Endothelial cell of umbilical vein (primary cell): ENCODE data around the gene RAC2. TPM values are rescaled to one million over a fixed set of nuclear protein-coding genes. Genes with fewer than 3 reads are reported as not detected.
A peak's percentile ranks its signal among the peaks of the same experiment; 100 is the strongest.

Source experiments
- BruUV-seq: library from RNA; stranded (reverse); fragments of 400-500 nt; replicated peaks from 2 replicates; lab custom pipeline; 2021; lab: Mats Ljungman, UMichigan
- CTCF ChIA-PET: fragments of 300-600, 350-600 bp; sonication (Branson Sonifier 250); formaldehyde crosslinking; loops from one replicate; lab custom pipeline; 2021; ENCODE audit warnings: antibody characterized with exemption, inconsistent platforms; lab: Charles Lee
- POLR2A ChIA-PET: fragments of 300-600, 350-600 bp; sonication (Branson Sonifier 250); formaldehyde crosslinking; loops from one replicate; lab custom pipeline; 2021; ENCODE audit warnings: antibody characterized with exemption, inconsistent platforms; lab: Charles Lee
- DNase-seq: peaks from one replicate; pipeline ENCODE4 v3.0.0-alpha.2; 2011; ENCODE audit warnings: low read depth, low spot score
- FAIRE-seq: peaks from 2 replicates; lab custom pipeline; 2011; peaks lifted over from hg19 to GRCh38; lab: Jason Lieb, UNC
- H2AFZ ChIP-seq: 2 replicates; pipeline ENCODE4 v1.6.0; 2012; ENCODE audit warnings: low read depth, low read length, control low read depth, inconsistent platforms
- H3K27ac ChIP-seq: 2 replicates; pipeline ENCODE4 v1.5.1; 2011; ENCODE audit warnings: low read depth, mild to moderate bottlenecking, control low read depth, low read length, moderate library complexity; ENCODE audit not compliant: insufficient read depth
- H3K27me3 ChIP-seq, 2 experiments: 2 replicates each; pipeline versions ENCODE4 v1.6.0 to v1.6.1; 2011; ENCODE audit warnings: low read length in 2 of 2, mixed read lengths in 1 of 2; ENCODE audit not compliant: control insufficient read depth in 2 of 2, insufficient read depth in 2 of 2
- H3K36me3 ChIP-seq, 2 experiments: 2 replicates in 1 of 2; 3 replicates in 1 of 2; pipeline ENCODE4 v1.5.1; 2011; ENCODE audit warnings: low read length in 2 of 2, mild to moderate bottlenecking in 1 of 2, moderate library complexity in 1 of 2; ENCODE audit not compliant: control insufficient read depth in 2 of 2, insufficient read depth in 2 of 2; ENCODE audit errors: extremely low read depth in 1 of 2
- H3K4me1 ChIP-seq: 3 replicates; pipeline ENCODE4 v1.5.1; 2011; ENCODE audit warnings: mild to moderate bottlenecking, low read length; ENCODE audit not compliant: control insufficient read depth, insufficient read depth; ENCODE audit errors: extremely low read depth
- H3K4me2 ChIP-seq: 2 replicates; pipeline ENCODE4 v1.6.1; 2011; ENCODE audit warnings: low read length, control low read depth, mixed read lengths; ENCODE audit not compliant: insufficient read depth
- H3K4me3 ChIP-seq, 3 experiments: fragments of 200-600 bp in 1 of 3; sonication (generic), shearing (Covaris generic) in 1 of 3; replicated peaks in 1 of 3; 2 replicates each; pipeline ENCODE4 v1.5.1; 2011 to 2016; ENCODE audit warnings: control low read depth in 3 of 3, low read length in 3 of 3, mild to moderate bottlenecking in 2 of 3, inconsistent platforms in 1 of 3, low read depth in 1 of 3, moderate library complexity in 1 of 3; ENCODE audit not compliant: insufficient read depth in 1 of 3
- H3K79me2 ChIP-seq: 2 replicates; pipeline ENCODE4 v1.6.0; 2012; ENCODE audit warnings: low read length, inconsistent platforms; ENCODE audit not compliant: control insufficient read depth, insufficient read depth
- H3K9ac ChIP-seq: replicated peaks from 2 replicates; pipeline ENCODE3; 2011; ENCODE audit warnings: low read length, control low read depth; ENCODE audit not compliant: insufficient read depth; ENCODE audit errors: extremely low read depth
- H3K9me1 ChIP-seq: replicated peaks from 3 replicates; pipeline ENCODE4 v1.6.0; 2011; ENCODE audit warnings: mild to moderate bottlenecking, low read length; ENCODE audit not compliant: control insufficient read depth, insufficient read depth; ENCODE audit errors: extremely low read depth
- H3K9me3 ChIP-seq: replicated peaks from 2 replicates; pipeline ENCODE4 v1.5.1; 2012; ENCODE audit warnings: low read length, inconsistent platforms; ENCODE audit not compliant: control insufficient read depth, insufficient read depth
- H4K20me1 ChIP-seq: replicated peaks from 2 replicates; pipeline ENCODE3; 2011; ENCODE audit warnings: mild to moderate bottlenecking, low read length; ENCODE audit not compliant: control insufficient read depth, insufficient read depth; ENCODE audit errors: extremely low read depth
- CTCF ChIP-seq, 2 donors: IDR thresholded peaks; 1 replicate in 1 of 2; 2 replicates in 1 of 2; pipeline ENCODE4 v1.5.1; 2011; ENCODE audit warnings: low read length in 2 of 2, mild to moderate bottlenecking in 2 of 2, moderate library complexity in 2 of 2, control low read depth in 1 of 2, inconsistent platforms in 1 of 2, low read depth in 1 of 2; ENCODE audit not compliant: insufficient read depth in 1 of 2; ENCODE audit errors: extremely low read depth in 1 of 2
- EZH2 ChIP-seq: IDR thresholded peaks from 2 replicates; pipeline ENCODE4 v1.6.1; 2012; ENCODE audit warnings: borderline replicate concordance, low read depth, mild to moderate bottlenecking, moderate library complexity, low read length, inconsistent platforms; ENCODE audit not compliant: severe bottlenecking
- FOS ChIP-seq: IDR thresholded peaks from 2 replicates; pipeline ENCODE4 v1.6.1; 2011; ENCODE audit warnings: mild to moderate bottlenecking, low read length, moderate library complexity, borderline replicate concordance; ENCODE audit not compliant: insufficient read depth
- GATA2 ChIP-seq: IDR thresholded peaks from 2 replicates; pipeline ENCODE4 v1.7.0; 2011; ENCODE audit warnings: low read depth, mild to moderate bottlenecking, moderate library complexity, mixed read lengths, low read length; ENCODE audit not compliant: insufficient read length, insufficient read depth
- JUN ChIP-seq: IDR thresholded peaks from 2 replicates; pipeline ENCODE4 v1.6.1; 2011; ENCODE audit warnings: borderline replicate concordance, low read depth; ENCODE audit not compliant: insufficient read length, insufficient read depth
- MAX ChIP-seq: IDR thresholded peaks from 2 replicates; pipeline ENCODE4 v1.6.1; 2011; ENCODE audit not compliant: insufficient read depth, insufficient read length
- MYC ChIP-seq: IDR thresholded peaks from one replicate; pipeline ENCODE4 v1.6.1; 2011; ENCODE audit warnings: mild to moderate bottlenecking, low read depth, low read length
- POLR2A ChIP-seq: IDR thresholded peaks from 2 replicates; pipeline ENCODE4 v1.6.1; 2012; ENCODE audit warnings: low read depth, mild to moderate bottlenecking, control low read depth, low read length
- POLR2AphosphoS5 ChIP-seq: IDR thresholded peaks from 2 replicates; pipeline ENCODE4 v1.6.1; 2012; ENCODE audit warnings: low read depth, mild to moderate bottlenecking, control low read depth, low read length, moderate library complexity; ENCODE audit not compliant: insufficient read depth
- dilution Hi-C: fragments of 300-500 bp; cut with MboI; formaldehyde crosslinking; loops from one replicate; pipeline ENCODE4 v1.15.0; 2019; ENCODE audit warnings: low sequenced_read_pairs; ENCODE audit not compliant: extremely low pct_ligation_motif_present
- intact Hi-C: fragments of 100-400 bp; cut with micrococcal nuclease; formaldehyde crosslinking; loops from one replicate; pipeline ENCODE4 v1.10.0; 2022
- polyA plus RNA-seq, 4 experiments: library from polyadenylated mRNA; depleted of rRNA in 3 of 4; stranded (reverse) in 3 of 4; unstranded in 1 of 4; fragments of >200 nt; gene quantifications; 2 replicates each; pipeline versions ENCODE4 v1.2.1 to v1.2.3, GENCODE V29; 2011 to 2012; ENCODE audit warnings: missing spikeins in 1 of 4
- total RNA-seq: library from RNA; stranded (reverse); gene quantifications from 2 replicates; pipeline ENCODE4 v1.2.3, GENCODE V29; 2021

Gene RAC2
- total and polyA plus RNA-seq, 2 donors (not counting 3 experiments of a cell fraction or from before 2014, with no cell fraction given), result 122 to 181 TPM

GRCh38 chr22:37212174-37212906, 31.7 kb downstream of the RAC2 start, which contains the start of gene SSTR3:
SSTR3 (minus strand) TSS chr22:37212477; CDS start chr22:37207803, 4,674 bp downstream.
- dilution Hi-C loops, result no loop called here
- DNase-seq (no peak), FAIRE-seq (no peak)
- no TSS peak for BruUV-seq
- ChIA-PET POLR2A (no interaction called here), CTCF (no interaction called here)
- Histone ChIP-seq H2AFZ (no peak within 1 kb of the TSS), H3K4me3 (no peak within 1 kb of the TSS), H4K20me1 (no peaks in the 10 kb centered on the region), H3K36me3 (no peaks in the 10 kb centered on the region), H3K9ac (no peak within 1 kb of the TSS), H3K4me1 (no peaks in the 10 kb centered on the region), H3K9me3 (no peaks in the 10 kb centered on the region), H3K4me2 (no peak within 1 kb of the TSS), H3K79me2 (no peaks in the 10 kb centered on the region), H3K27ac (no peak within 1 kb of the TSS), H3K9me1 (no peaks in the 10 kb centered on the region), H3K27me3 (peaks cover 0 to 3% of the 10 kb centered on the region in 2 experiments)
- intact Hi-C loops, result no loop called here
- TF ChIP-seq GATA2 (no peak), EZH2 (peak; percentile 48)

- TF ChIP-seq MYC, result no peak
- TF ChIP-seq JUN, result no peak
- no peak for TF ChIP-seq POLR2AphosphoS5
- TF ChIP-seq GATA2, result no peak
- TF ChIP-seq FOS, result no peak
- no peak for TF ChIP-seq EZH2
- TF ChIP-seq POLR2A, result no peak
- TF ChIP-seq MAX, result no peak
- no peak for TF ChIP-seq CTCF (IDR thresholded peaks at IDR 0.05; ENCODE audit: extremely low read depth in 1 of 2, insufficient read depth in 1 of 2, low read depth in 1 of 2, low read length in 2 of 2)
- FAIRE-seq (no peak), DNase-seq (no peak)
- Histone ChIP-seq H3K9me3 (no peaks in the 10 kb centered on the region), H3K27me3 (peaks cover 0 to 3% of the 10 kb centered on the region in 2 experiments), H3K9me1 (no peaks in the 10 kb centered on the region), H3K4me1 (no peaks in the 10 kb centered on the region), H2AFZ (no peak overlapping the region), H3K27ac (no peak overlapping the region), H3K36me3 (no peaks in the 10 kb centered on the region), H4K20me1 (no peaks in the 10 kb centered on the region), H3K4me2 (no peak overlapping the region), H3K79me2 (no peaks in the 10 kb centered on the region), H3K4me3 (no peak overlapping the region), H3K9ac (no peak overlapping the region)
- intact Hi-C loops, result no loop called here
- ChIA-PET CTCF (no interaction called here), POLR2A (no interaction called here)
- no TSS peak for BruUV-seq
- dilution Hi-C loops, result no loop called here
Measured at GRCh38 chr22:37211866-37212173, 32.2 kb downstream of the RAC2 start.
